Skeletal muscle tissue (tissue), 4 donors: ENCODE results near the gene ABHD12B. TPM values are rescaled to one million over a fixed set of nuclear protein-coding genes. Genes with fewer than 3 reads are reported as not detected.

ENCODE experiments used
- H3K27ac ChIP-seq: one replicate; pipeline ENCODE4 v1.7.0; 2013; ENCODE audit warnings: mild to moderate bottlenecking, low read depth, low read length, inconsistent platforms
- H3K27me3 ChIP-seq, 3 donors: one replicate each; pipeline ENCODE4 v1.7.0; 2013; ENCODE audit warnings: low read length in 3 of 3; ENCODE audit not compliant: control insufficient read depth in 3 of 3, insufficient read depth in 3 of 3
- H3K36me3 ChIP-seq, 3 donors: one replicate each; pipeline ENCODE4 v1.7.0; 2013; ENCODE audit warnings: low read length in 3 of 3; ENCODE audit not compliant: control insufficient read depth in 3 of 3, insufficient read depth in 3 of 3
- H3K4me1 ChIP-seq, 3 donors: one replicate each; pipeline ENCODE4 v1.7.0; 2013; ENCODE audit warnings: low read length in 3 of 3, mild to moderate bottlenecking in 3 of 3; ENCODE audit not compliant: control insufficient read depth in 3 of 3, insufficient read depth in 3 of 3
- H3K4me3 ChIP-seq, 3 donors: one replicate each; pipeline ENCODE4 v1.7.0; 2013; ENCODE audit warnings: low read length in 3 of 3
- H3K9ac ChIP-seq, 3 donors: one replicate each; pipeline ENCODE4 v1.7.0; 2013; ENCODE audit warnings: low read length in 3 of 3, mild to moderate bottlenecking in 3 of 3, moderate library complexity in 2 of 3, low read depth in 1 of 3
- H3K9me3 ChIP-seq, 3 donors: one replicate each; pipeline ENCODE4 v1.7.0; 2013; ENCODE audit warnings: low read length in 3 of 3; ENCODE audit not compliant: control insufficient read depth in 3 of 3
- total RNA-seq: library from RNA; depleted of rRNA; stranded (reverse); fragments of >200 nt; gene quantifications from one replicate; pipeline ENCODE4 v1.2.3, GENCODE V29; 2014
- donor health status: Osteomylitis.

ABHD12B gene
- total RNA-seq, 1 donor from 2014 or later: not detected

DNA sequence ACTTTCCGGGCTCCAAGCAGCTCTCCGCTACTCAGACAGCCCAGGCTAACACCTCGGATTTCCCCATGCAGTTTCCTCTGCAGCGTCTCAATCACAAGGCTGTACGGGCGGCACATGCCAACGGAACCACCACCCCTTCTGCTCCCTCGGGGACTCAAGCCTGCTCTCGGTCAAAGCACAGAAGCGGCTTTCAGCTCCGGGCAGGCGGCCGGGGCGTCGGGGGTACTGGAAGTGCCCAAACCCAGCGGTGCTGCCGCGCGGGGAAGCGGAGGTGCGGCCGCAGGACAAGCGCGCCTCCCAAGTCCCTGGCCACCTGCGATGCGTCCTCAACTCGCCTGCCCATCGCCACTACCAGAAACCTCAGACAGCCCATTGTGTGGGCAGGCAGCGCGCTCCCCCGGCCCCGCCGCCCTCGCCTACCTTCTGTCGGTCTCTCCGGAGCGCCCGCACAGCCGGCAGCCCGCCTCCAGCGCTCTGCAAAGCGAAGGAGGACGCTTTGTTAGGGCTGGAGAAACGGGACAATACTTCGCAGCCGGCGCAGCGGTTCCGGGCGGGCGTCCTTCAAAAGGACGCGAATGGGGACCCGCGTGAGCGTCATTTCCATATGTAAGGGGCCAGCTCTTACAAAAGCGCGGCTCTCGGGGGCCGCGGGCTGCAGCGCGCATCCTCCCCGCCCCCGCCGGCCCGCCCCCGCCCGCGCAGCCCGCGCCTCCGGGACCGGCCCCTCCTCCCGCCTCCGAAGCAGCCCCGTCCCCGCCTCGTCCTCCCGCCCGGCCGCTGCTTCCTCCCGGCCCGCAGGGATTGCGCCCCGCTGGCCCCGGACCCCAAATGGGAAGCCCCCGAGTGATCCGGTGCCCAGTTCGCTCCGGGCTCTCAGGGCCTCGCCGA lies 41.6 kb upstream of the ABHD12B start:
- Histone ChIP-seq H3K27me3 (no peaks in the 10 kb centered on the region), H3K4me3 (peak overlapping the region; percentile 78 to 89 (median 78)), H3K27ac (peak overlapping the region; percentile 51), H3K36me3 (no peaks in the 10 kb centered on the region), H3K4me1 (peaks cover 13 to 35% (median 16%) of the 10 kb centered on the region in 3 donors), H3K9ac (peak overlapping the region; percentile 70 to 82 (median 82)), H3K9me3 (no peaks in the 10 kb centered on the region)

DNA sequence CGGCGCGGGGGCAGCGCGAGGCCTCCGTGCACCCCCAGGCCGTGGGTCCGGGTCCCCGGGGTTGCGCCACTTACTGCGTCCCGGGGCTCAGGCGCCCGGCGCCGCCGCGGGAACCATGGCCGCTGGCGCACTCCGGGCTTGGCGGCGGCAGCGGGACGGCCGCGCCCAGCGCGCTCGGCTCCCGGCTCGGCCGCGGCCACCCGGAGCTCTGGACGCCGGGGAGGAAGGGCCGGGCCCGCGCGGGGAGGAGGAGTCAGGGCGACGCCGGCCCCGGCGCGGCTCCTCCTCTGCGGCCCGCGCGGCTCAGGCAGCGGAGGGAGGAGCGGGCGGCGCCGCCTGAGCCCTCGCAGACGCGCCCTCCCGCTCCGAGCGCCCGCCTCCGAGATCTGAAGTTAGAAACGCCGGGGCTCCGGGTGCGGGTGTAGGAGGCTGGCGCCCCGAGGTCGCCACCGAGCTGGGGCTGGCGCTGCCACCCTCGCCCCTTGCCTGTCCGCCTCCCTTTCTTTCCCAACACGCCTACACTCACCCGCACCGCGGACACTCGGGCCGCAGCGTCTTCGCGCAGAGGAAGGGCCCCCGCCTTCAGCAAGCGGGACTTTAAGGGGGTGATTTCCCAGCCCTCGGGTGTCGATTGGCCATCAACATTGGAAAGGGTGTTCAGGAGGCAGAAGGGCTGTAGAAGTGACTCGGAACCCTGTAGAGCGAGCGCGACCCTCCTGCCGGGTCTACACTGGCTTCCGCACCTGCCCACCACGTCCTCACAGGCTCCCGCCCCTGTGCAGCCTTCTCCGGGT lies 40.7 kb upstream of the ABHD12B start, which contains the start of gene NIN:
NIN (minus strand) TSS at position 231 of the 794 bp plus-strand sequence. CDS start 9,106 bp downstream, outside the sequence.
- Histone ChIP-seq H3K9ac (peak within 1 kb of the TSS; percentile 87 to 89 (median 88)), H3K27ac (peak within 1 kb of the TSS; percentile 71), H3K9me3 (no peaks in the 10 kb centered on the region), H3K4me1 (peaks cover 13 to 35% (median 14%) of the 10 kb centered on the region in 3 donors), H3K27me3 (no peaks in the 10 kb centered on the region), H3K36me3 (no peaks in the 10 kb centered on the region), H3K4me3 (peak within 1 kb of the TSS; percentile 78 to 89 (median 87))

DNA sequence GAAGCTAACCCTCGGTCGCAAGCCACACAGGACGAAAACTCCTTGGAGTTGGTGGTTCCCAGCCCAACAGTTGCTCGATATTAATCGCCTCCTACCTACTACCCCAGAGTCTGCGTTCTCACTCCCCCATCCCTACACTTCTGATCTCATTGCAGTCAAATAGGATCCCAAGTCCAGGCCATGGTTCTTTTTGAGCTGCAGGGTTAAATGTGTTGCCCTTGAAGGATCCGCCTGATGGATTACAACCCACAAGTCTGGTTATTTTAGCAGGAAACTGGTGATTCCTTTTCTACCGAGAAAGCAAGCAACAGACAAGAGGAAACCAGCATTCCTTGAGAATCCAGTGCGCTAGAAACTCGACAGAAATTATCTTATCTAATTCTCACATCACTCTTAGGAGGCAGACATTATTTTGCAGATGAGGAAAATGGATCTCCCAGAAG lies 40.1 kb upstream of the ABHD12B start:
- H3K27me3 ChIP-seq: no peaks in the 10 kb centered on the region
- H3K9ac ChIP-seq: peak overlapping the region; percentile 87 to 89 (median 88)
- H3K36me3 ChIP-seq: no peaks in the 10 kb centered on the region
- peak overlapping the region; percentile 71 for H3K27ac ChIP-seq
- H3K9me3 ChIP-seq: no peaks in the 10 kb centered on the region
- peaks cover 13 to 30% (median 14%) of the 10 kb centered on the region in 3 donors for H3K4me1 ChIP-seq
- H3K4me3 ChIP-seq: peak overlapping the region; percentile 78 to 89 (median 87)

DNA sequence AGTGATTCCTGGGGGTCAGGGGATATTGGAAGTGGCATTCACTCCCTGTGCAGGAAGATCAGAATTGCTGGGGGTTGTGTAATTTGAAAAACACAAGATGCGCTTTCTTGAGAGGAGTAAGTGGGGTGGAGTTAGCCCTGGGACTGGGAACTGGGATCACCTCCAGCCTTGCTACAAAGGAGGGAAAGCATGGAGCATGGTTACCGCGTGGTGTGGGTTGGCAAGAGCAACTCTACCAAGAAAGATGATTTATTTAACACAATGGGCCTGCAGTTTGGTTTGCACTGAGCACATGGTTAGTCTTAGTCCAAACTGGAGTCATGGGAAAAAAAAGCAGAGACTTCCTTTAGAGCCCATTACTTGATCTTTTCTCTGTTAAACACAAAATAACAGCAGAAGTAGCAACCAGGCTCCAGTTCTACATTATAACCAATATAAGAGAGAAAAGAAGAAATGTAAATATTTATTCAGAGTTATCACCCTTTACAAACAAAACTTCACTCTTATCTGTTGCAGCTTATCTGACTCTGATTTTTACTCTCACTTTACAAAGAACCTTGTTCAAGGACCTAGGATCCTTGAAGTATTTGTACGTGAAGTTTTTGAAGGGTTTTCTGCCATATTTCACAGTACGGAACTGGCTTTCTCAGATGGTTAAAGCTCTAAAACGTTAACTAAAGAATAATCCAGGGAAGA lies 38.8 kb upstream of the ABHD12B start:
- H3K4me3 ChIP-seq: no peak overlapping the region
- H3K36me3 ChIP-seq: no peaks in the 10 kb centered on the region
- no peak overlapping the region for H3K9ac ChIP-seq
- H3K27ac ChIP-seq: no peak overlapping the region
- no peaks in the 10 kb centered on the region for H3K9me3 ChIP-seq
- peaks cover 13 to 29% (median 14%) of the 10 kb centered on the region in 3 donors for H3K4me1 ChIP-seq
- peaks cover 0 to under 1% (median 0%) of the 10 kb centered on the region in 3 donors for H3K27me3 ChIP-seq

DNA sequence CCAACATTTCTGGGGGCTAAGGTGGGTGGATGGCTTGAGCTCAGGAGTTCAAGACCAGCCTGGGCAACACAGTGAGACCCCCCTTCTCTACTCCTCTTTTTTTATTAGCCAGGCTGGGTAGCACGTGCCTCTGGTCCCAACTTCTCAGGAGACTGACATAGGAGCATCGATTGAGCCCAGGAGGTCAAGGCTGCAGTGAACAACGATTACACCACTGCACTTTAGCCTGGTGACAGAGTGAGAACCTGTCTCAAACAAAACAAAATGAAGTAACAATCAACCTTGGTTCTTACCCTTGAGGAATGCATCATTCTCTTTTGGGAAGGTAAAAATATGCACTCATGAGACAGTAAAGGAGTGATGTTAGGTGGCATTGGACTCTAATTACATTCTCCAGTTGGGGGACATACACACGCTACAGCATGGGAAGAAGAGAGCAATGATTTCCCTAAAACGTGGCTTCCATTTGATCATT lies 37.0 kb upstream of the ABHD12B start:
- no peak overlapping the region for H3K9ac ChIP-seq

DNA sequence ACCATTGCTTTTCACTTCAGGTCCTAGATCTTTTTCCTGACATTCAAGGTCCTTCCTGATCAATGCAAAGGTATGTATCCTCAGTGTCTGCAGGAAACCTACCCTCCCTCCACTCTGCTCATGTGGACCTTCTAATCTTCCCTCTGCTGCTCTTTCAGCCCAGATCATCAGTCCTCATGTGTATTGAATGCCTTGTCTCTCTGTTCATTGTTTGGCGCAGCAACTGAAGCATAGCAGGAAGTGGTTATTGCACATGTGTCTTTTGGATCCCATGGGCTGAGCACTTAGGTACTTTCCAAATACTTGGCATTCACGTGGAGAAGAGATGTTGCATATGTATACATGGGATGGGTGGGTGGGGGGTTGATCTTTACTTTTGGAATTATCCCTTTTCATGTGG lies 36.6 kb upstream of the ABHD12B start:
- Histone ChIP-seq H3K27me3 (peaks cover 2 to 4% (median 2%) of the 10 kb centered on the region in 3 donors), H3K4me1 (peaks cover 0 to 9% (median 3%) of the 10 kb centered on the region in 3 donors), H3K9ac (no peak overlapping the region), H3K27ac (no peak overlapping the region), H3K36me3 (no peaks in the 10 kb centered on the region), H3K4me3 (no peak overlapping the region), H3K9me3 (no peaks in the 10 kb centered on the region)

More for the DNA sequence above, 37.0 kb upstream of the ABHD12B start:
- Histone ChIP-seq H3K9me3 (no peaks in the 10 kb centered on the region), H3K27ac (no peak overlapping the region), H3K27me3 (peaks cover 2 to 4% (median 2%) of the 10 kb centered on the region in 3 donors), H3K4me3 (no peak overlapping the region), H3K36me3 (no peaks in the 10 kb centered on the region), H3K4me1 (peaks cover under 1 to 14% (median 5%) of the 10 kb centered on the region in 3 donors)

DNA sequence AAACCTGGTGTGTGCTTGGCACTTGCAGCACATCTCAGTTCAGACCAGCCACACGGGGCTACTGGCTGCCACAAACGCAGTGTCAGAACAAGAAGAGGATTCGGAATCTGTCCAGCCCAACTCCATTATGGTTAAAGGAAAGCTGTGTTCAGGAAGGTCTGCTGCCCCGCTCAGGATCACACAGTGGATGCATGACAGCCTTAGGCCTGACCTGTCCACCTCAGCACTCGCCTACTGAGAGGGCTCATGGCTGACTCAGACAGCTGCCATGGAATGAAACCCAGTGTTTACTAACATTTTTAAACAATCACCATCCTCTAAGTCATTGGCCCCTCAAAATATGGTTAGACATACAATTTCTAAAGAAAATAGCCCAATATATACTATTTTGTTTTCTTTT lies 35.3 kb upstream of the ABHD12B start:
- no peaks in the 10 kb centered on the region for H3K9me3 ChIP-seq
- no peak overlapping the region for H3K27ac ChIP-seq
- no peaks in the 10 kb centered on the region for H3K36me3 ChIP-seq
- peaks cover 0 to 6% (median 2%) of the 10 kb centered on the region in 3 donors for H3K4me1 ChIP-seq
- H3K27me3 ChIP-seq: peaks cover 2 to 4% (median 2%) of the 10 kb centered on the region in 3 donors
- no peak overlapping the region for H3K4me3 ChIP-seq
- H3K9ac ChIP-seq: no peak overlapping the region

DNA sequence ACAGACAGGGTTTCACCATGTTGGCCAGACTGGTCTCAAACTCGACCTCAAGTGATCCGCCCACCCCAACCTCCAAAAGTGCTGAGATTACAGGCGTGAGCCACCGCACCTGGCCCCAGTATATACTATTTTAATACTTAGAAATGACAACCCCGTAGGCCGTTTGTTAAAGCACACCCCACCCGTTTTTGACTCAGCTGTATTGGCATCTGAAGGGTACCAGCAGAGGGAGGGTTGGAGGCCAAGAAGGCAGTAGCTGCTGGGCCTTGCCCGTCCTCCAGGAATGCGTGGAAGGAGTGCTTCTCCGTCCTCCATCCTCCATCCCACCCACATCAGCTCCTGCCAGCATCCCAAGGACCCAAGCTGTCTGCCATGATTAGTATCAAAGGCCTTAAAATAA lies 34.6 kb upstream of the ABHD12B start:
- Histone ChIP-seq H3K4me3 (no peak overlapping the region), H3K9me3 (no peaks in the 10 kb centered on the region), H3K9ac (no peak overlapping the region), H3K27ac (no peak overlapping the region), H3K27me3 (peaks cover 2 to 4% (median 2%) of the 10 kb centered on the region in 3 donors), H3K4me1 (no peaks in the 10 kb centered on the region), H3K36me3 (no peaks in the 10 kb centered on the region)

DNA sequence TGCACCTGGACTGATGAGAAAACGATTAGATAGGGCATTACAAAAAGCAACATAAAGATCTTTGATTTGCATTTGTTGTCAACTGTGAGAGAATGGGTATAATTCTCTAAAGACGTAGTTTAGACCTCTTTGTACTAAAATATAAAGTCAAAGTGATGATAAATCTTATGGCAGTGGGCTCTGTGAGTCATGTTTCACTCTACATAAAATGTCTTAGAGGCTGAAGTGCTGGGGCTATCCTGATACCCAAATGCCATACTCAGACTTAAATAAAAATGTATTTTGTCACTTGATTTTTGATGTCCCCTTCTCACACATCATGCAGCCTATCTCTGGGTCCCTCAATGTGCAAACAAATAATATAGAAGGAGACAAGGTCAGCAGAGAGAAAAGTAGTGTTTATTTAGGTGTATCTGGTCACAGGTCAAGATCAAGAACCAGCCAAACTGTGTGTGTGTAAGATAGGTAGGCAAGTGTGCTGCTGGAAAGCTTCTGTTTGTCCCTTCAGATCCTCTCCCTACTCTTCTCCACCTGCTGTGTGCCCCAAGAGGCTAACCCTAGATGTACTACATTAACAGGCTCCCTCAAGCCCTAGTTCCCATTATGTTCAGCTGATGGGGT lies 33.9 kb upstream of the ABHD12B start:
- no peak overlapping the region for H3K9ac ChIP-seq
- peaks cover 2 to 4% (median 2%) of the 10 kb centered on the region in 3 donors for H3K27me3 ChIP-seq
- no peaks in the 10 kb centered on the region for H3K4me1 ChIP-seq
- no peak overlapping the region for H3K27ac ChIP-seq
- H3K4me3 ChIP-seq: no peak overlapping the region
- no peaks in the 10 kb centered on the region for H3K9me3 ChIP-seq
- H3K36me3 ChIP-seq: no peaks in the 10 kb centered on the region
